Measurements from ENCODE around the gene KCNQ5. TPM values are rescaled to one million over a fixed set of nuclear protein-coding genes. Genes with fewer than 3 reads are reported as not detected.

Gene KCNQ5
- total RNA-seq, 1 experiment from 2014 or later: not detected

- H3K9me2 ChIP-seq (ENCODE audit: insufficient read depth): no peaks in the 10 kb centered on the region
- no TSS peak for BruUV-seq (replicated peaks)
- DNase-seq (ENCODE audit: low read depth, low spot score) (no peak), ATAC-seq (no peak)
- no peak overlapping the region for H3K4me3 ChIP-seq (replicated peaks in 1 of 2; ENCODE audit: low read depth in 1 of 2, low read length in 2 of 2)
- H3K36me3 ChIP-seq (ENCODE audit: control insufficient read depth in 1 of 2, insufficient read depth in 2 of 2, low read length in 2 of 2): no peaks in the 10 kb centered on the region
- H3K4me2 ChIP-seq (ENCODE audit: low read length): no peak overlapping the region
- H3K9ac ChIP-seq (ENCODE audit: low read length): no peak overlapping the region
- no peaks in the 10 kb centered on the region for H4K20me1 ChIP-seq (ENCODE audit: insufficient read depth)
- CTCF ChIA-PET: no interaction called here
- no peak for TF ChIP-seq REST (IDR thresholded peaks at IDR 0.05; ENCODE audit: low read depth)
- TF ChIP-seq SIN3A (IDR thresholded peaks at IDR 0.05; ENCODE audit: low read depth): no peak
- TF ChIP-seq SP1 (IDR thresholded peaks at IDR 0.05; ENCODE audit: low read depth): no peak
- TF ChIP-seq TCF7L2 (IDR thresholded peaks at IDR 0.05; ENCODE audit: borderline replicate concordance, extremely low read depth, insufficient read depth, insufficient read length): no peak
- no peak for TF ChIP-seq ZBTB33 (IDR thresholded peaks at IDR 0.05; ENCODE audit: extremely low read depth, insufficient replicate concordance, low read length)
- TF ChIP-seq ZFX (IDR thresholded peaks at IDR 0.05): no peak
- TF ChIP-seq POLR2AphosphoS5 (IDR thresholded peaks at IDR 0.05; ENCODE audit: low read depth, low read length): no peak
- TF ChIP-seq POLR2A (IDR thresholded peaks at IDR 0.05; ENCODE audit: borderline replicate concordance, extremely low read depth, insufficient read depth, insufficient read length): no peak
- no peak for TF ChIP-seq EZH2phosphoT487 (IDR thresholded peaks at IDR 0.05; ENCODE audit: borderline replicate concordance)
- TF ChIP-seq CBX3 (IDR thresholded peaks at IDR 0.05; ENCODE audit: low read depth): no peak
- TF ChIP-seq ZNF274 (IDR thresholded peaks at IDR 0.05; ENCODE audit: low read depth, low read length): no peak
- no peak for TF ChIP-seq RAD21 (IDR thresholded peaks at IDR 0.05; ENCODE audit: low read depth)
- no peak for TF ChIP-seq CTCF (IDR thresholded peaks at IDR 0.05 in 2 of 3, conservative IDR thresholded peaks at IDR 0.05 in 1 of 3; ENCODE audit: borderline replicate concordance in 1 of 3, insufficient read depth in 1 of 3, low read depth in 2 of 3, low read length in 2 of 3)
- no peak for TF ChIP-seq EZH2 (IDR thresholded peaks at IDR 0.05)
- no peak for TF ChIP-seq SRF (IDR thresholded peaks at IDR 0.05; ENCODE audit: low read depth)
- TF ChIP-seq FOSL1 (IDR thresholded peaks at IDR 0.05; ENCODE audit: low read depth): no peak
- no peak for TF ChIP-seq MAX (IDR thresholded peaks at IDR 0.05)
- no peak for TF ChIP-seq JUND (IDR thresholded peaks at IDR 0.05)
- no peak for TF ChIP-seq ELF1 (IDR thresholded peaks at IDR 0.05; ENCODE audit: borderline replicate concordance, low read depth)
- no peak for TF ChIP-seq ATF3 (IDR thresholded peaks at IDR 0.05)
- H3K4me1 ChIP-seq (ENCODE audit: control insufficient read depth in 1 of 2, insufficient read depth in 2 of 2, low read length in 2 of 2): no peaks in the 10 kb centered on the region
- no peak overlapping the region for H2AFZ ChIP-seq (ENCODE audit: low read depth, low read length, poor library complexity, severe bottlenecking)
- POLR2A ChIA-PET: no interaction called here
- RAD21 ChIA-PET (ENCODE audit: low non-redundant PET in 1 of 2, low total read pairs in 2 of 2, uncharacterized antibody in 2 of 2, unreplicated experiment in 2 of 2): no interaction called here
- H3K27me3 ChIP-seq (ENCODE audit: insufficient read depth, low read length): peaks cover 24% of the 10 kb centered on the region; the same call in 1 of the 2 replicates
- no peaks in the 10 kb centered on the region for H3K79me2 ChIP-seq (ENCODE audit: insufficient read depth, low read length)
- no peak overlapping the region for H3K27ac ChIP-seq (ENCODE audit: low read depth, low read length)
- no peaks in the 10 kb centered on the region for H3K9me3 ChIP-seq (ENCODE audit: control insufficient read depth in 1 of 2, insufficient read depth in 1 of 2, low read depth in 1 of 2, low read length in 2 of 2)
- intact Hi-C loops (cut with micrococcal nuclease): no loop called here
Measured at GRCh38 chr6:72783666-72784065, 161.8 kb downstream of the KCNQ5 start.

Data from HCT116 (cell line).